ENCODE results near the gene FAM180B.
"Not testable (repeated sequence)": the region's sequence is repeated elsewhere in the genome, so short reads cannot be mapped to it uniquely, and the experiment has no call there.

FAM180B gene

GRCh38 chr11:47593934-47594855 lies 7.7 kb downstream of the FAM180B start, which contains the start of gene C1QTNF4:
C1QTNF4 (minus strand) TSS chr11:47594411; CDS start chr11:47590810, 3,601 bp downstream.
- FAIRE-seq: no peak
- DNase-seq (ENCODE audit: insufficient read length, low spot score): no peak

GRCh38 chr11:47595029-47595428 lies 8.6 kb downstream of the FAM180B start:
- FAIRE-seq (no peak), DNase-seq (ENCODE audit: insufficient read length, low spot score) (no peak)

- no peak for FAIRE-seq
- no peak for DNase-seq (ENCODE audit: insufficient read length, low spot score)
These were observed 9.5 kb downstream of the FAM180B start for GRCh38 chr11:47595967-47596366.

- FAIRE-seq (no peak), DNase-seq (ENCODE audit: insufficient read length, low spot score) (no peak)
These were observed 13.4 kb downstream of the FAM180B start for GRCh38 chr11:47599902-47600301.

- DNase-seq (ENCODE audit: insufficient read length, low spot score): no peak
- FAIRE-seq: no peak
These were observed 16.8 kb downstream of the FAM180B start for GRCh38 chr11:47603295-47603694.

- DNase-seq (ENCODE audit: insufficient read length, low spot score) (no peak), FAIRE-seq (no peak)
These were observed 19.4 kb downstream of the FAM180B start for GRCh38 chr11:47605921-47606320.

- FAIRE-seq (no peak), DNase-seq (ENCODE audit: insufficient read length, low spot score) (no peak)
These were observed 20.3 kb downstream of the FAM180B start for GRCh38 chr11:47606731-47607130.

GRCh38 chr11:47607380-47607779 lies 20.9 kb downstream of the FAM180B start:
- no peak for DNase-seq (ENCODE audit: insufficient read length, low spot score)
- FAIRE-seq: no peak

- DNase-seq (ENCODE audit: insufficient read length, low spot score): no peak
These were observed 23.2 kb downstream of the FAM180B start for GRCh38 chr11:47609675-47610074.

GRCh38 chr11:47611348-47611794 lies 24.9 kb downstream of the FAM180B start:
- DNase-seq (ENCODE audit: insufficient read length, low spot score) (no peak), FAIRE-seq (peak; percentile 35)

More at GRCh38 chr11:47609675-47610074, 23.2 kb downstream of the FAM180B start:
- FAIRE-seq: no peak

GRCh38 chr11:47615249-47615648 lies 28.8 kb downstream of the FAM180B start:
- DNase-seq (ENCODE audit: insufficient read length, low spot score) (no peak), FAIRE-seq (no peak)

GRCh38 chr11:47616726-47617416 lies 30.4 kb downstream of the FAM180B start:
- DNase-seq (ENCODE audit: insufficient read length, low spot score) (no peak), FAIRE-seq (peak; percentile 73)

GRCh38 chr11:47617417-47617809 lies 30.9 kb downstream of the FAM180B start:
- DNase-seq (ENCODE audit: insufficient read length, low spot score) (no peak), FAIRE-seq (no peak)

GRCh38 chr11:47620836-47621378 lies 34.4 kb downstream of the FAM180B start:
- FAIRE-seq (no peak), DNase-seq (ENCODE audit: insufficient read length, low spot score) (no peak)

- DNase-seq (ENCODE audit: insufficient read length, low spot score): no peak
- no peak for FAIRE-seq
These were observed 39.8 kb downstream of the FAM180B start for GRCh38 chr11:47626234-47626633.

GRCh38 chr11:47628026-47628425 lies 41.5 kb downstream of the FAM180B start:
- FAIRE-seq (no peak), DNase-seq (ENCODE audit: insufficient read length, low spot score) (no peak)

- DNase-seq (ENCODE audit: insufficient read length, low spot score): no peak
- no peak for FAIRE-seq
These were observed 45.0 kb downstream of the FAM180B start for GRCh38 chr11:47631473-47631872.

- DNase-seq (ENCODE audit: insufficient read length, low spot score): not testable (repeated sequence)
These were observed 49.9 kb downstream of the FAM180B start for GRCh38 chr11:47636331-47636730.

More at GRCh38 chr11:47636331-47636730, 49.9 kb downstream of the FAM180B start:
- FAIRE-seq: not testable (repeated sequence)
